Measurements from ENCODE around the gene FANCC. TPM values are rescaled to one million over a fixed set of nuclear protein-coding genes. Genes with fewer than 3 reads are reported as not detected.

Gene FANCC
- total RNA-seq, 1 donor from 2014 or later, result 9.3 TPM

- H3K36me3 Mint-ChIP-seq (ENCODE audit: low read depth), result peaks cover 53% of the 10 kb centered on the region
- H3K4me1 Mint-ChIP-seq (ENCODE audit: low read depth), result peaks cover 48% of the 10 kb centered on the region
- TF ChIP-seq CTCF (IDR thresholded peaks at IDR 0.05), result no peak
- no peaks in the 10 kb centered on the region for H3K27me3 Mint-ChIP-seq (ENCODE audit: low read depth)
- no peak overlapping the region for H3K4me3 Mint-ChIP-seq (ENCODE audit: unreplicated experiment)
- no peak for DNase-seq (ENCODE audit: low spot score)
- peak overlapping the region; percentile 90 for H3K27ac Mint-ChIP-seq (ENCODE audit: unreplicated experiment)
- H3K9me3 Mint-ChIP-seq (ENCODE audit: low read depth), result no peaks in the 10 kb centered on the region
Measured at GRCh38 chr9:95080961-95081647, 236.4 kb downstream of the FANCC start.

- H3K4me1 Mint-ChIP-seq (ENCODE audit: low read depth), result peaks cover 44% of the 10 kb centered on the region
- H3K36me3 Mint-ChIP-seq (ENCODE audit: low read depth), result peaks cover 49% of the 10 kb centered on the region
- no peaks in the 10 kb centered on the region for H3K9me3 Mint-ChIP-seq (ENCODE audit: low read depth)
- no peak for DNase-seq (ENCODE audit: low spot score)
- H3K27me3 Mint-ChIP-seq (ENCODE audit: low read depth), result no peaks in the 10 kb centered on the region
- H3K4me3 Mint-ChIP-seq (ENCODE audit: unreplicated experiment), result no peak overlapping the region
- H3K27ac Mint-ChIP-seq (ENCODE audit: unreplicated experiment), result peak overlapping the region; percentile 91
- no peak for TF ChIP-seq CTCF (IDR thresholded peaks at IDR 0.05)
Measured at GRCh38 chr9:95079461-95079860, 238.0 kb downstream of the FANCC start.

- H3K27me3 Mint-ChIP-seq (ENCODE audit: low read depth), result no peaks in the 10 kb centered on the region
- DNase-seq (ENCODE audit: low spot score), result no peak
- peaks cover 44% of the 10 kb centered on the region for H3K36me3 Mint-ChIP-seq (ENCODE audit: low read depth)
- peak overlapping the region; percentile 91 for H3K27ac Mint-ChIP-seq (ENCODE audit: unreplicated experiment)
- H3K4me1 Mint-ChIP-seq (ENCODE audit: low read depth), result peaks cover 44% of the 10 kb centered on the region
- H3K9me3 Mint-ChIP-seq (ENCODE audit: low read depth), result no peaks in the 10 kb centered on the region
- H3K4me3 Mint-ChIP-seq (ENCODE audit: unreplicated experiment), result no peak overlapping the region
- no peak for TF ChIP-seq CTCF (IDR thresholded peaks at IDR 0.05)
Measured at GRCh38 chr9:95078939-95079338, 238.6 kb downstream of the FANCC start.

- H3K27me3 Mint-ChIP-seq (ENCODE audit: low read depth), result no peaks in the 10 kb centered on the region
- H3K4me1 Mint-ChIP-seq (ENCODE audit: low read depth), result peaks cover 44% of the 10 kb centered on the region
- DNase-seq (ENCODE audit: low spot score), result no peak
- H3K27ac Mint-ChIP-seq (ENCODE audit: unreplicated experiment), result peak overlapping the region; percentile 91
- no peaks in the 10 kb centered on the region for H3K9me3 Mint-ChIP-seq (ENCODE audit: low read depth)
- H3K36me3 Mint-ChIP-seq (ENCODE audit: low read depth), result peaks cover 41% of the 10 kb centered on the region
- no peak for TF ChIP-seq CTCF (IDR thresholded peaks at IDR 0.05)
- no peak overlapping the region for H3K4me3 Mint-ChIP-seq (ENCODE audit: unreplicated experiment)
Measured at GRCh38 chr9:95078511-95078910, 239.0 kb downstream of the FANCC start.

GRCh38 chr9:95077766-95078370 is 239.6 kb downstream of the FANCC start:
- Mint-ChIP-seq H3K4me3 (ENCODE audit: unreplicated experiment) (no peak overlapping the region), H3K27ac (ENCODE audit: unreplicated experiment) (peak overlapping the region; percentile 91), H3K36me3 (ENCODE audit: low read depth) (peaks cover 37% of the 10 kb centered on the region), H3K4me1 (ENCODE audit: low read depth) (peaks cover 44% of the 10 kb centered on the region), H3K9me3 (ENCODE audit: low read depth) (no peaks in the 10 kb centered on the region), H3K27me3 (ENCODE audit: low read depth) (no peaks in the 10 kb centered on the region)
- TF ChIP-seq CTCF (IDR thresholded peaks at IDR 0.05), result no peak
- DNase-seq (ENCODE audit: low spot score), result no peak
